ENCODE data around the gene SEC11C. TPM values are rescaled to one million over a fixed set of nuclear protein-coding genes. Genes with fewer than 3 reads are reported as not detected.

The SEC11C gene
- polyA plus RNA-seq, 2 of the 4 experiments (the other 2 are of a cell fraction) = 66.5 to 94.9 TPM

GRCh38 chr18:59109375-59109774 lies 30.3 kb upstream of the SEC11C start:
- 21% methylated on average over 6 of the region's 6 CpGs for WGBS (ENCODE audit: missing lambda C conversion rate)
- CTCF ChIA-PET = interaction anchor here (0.7 kb wide), 1 partner anchor 294 kb away, joined by 4 read pairs; no protein-coding TSS in a partner anchor
- ATAC-seq = no peak

GRCh38 chr18:59114160-59114559 lies 25.5 kb upstream of the SEC11C start:
- CTCF ChIA-PET = no interaction called here
- no peak for FAIRE-seq

More at GRCh38 chr18:59109375-59109774, 30.3 kb upstream of the SEC11C start:
- H3K27ac ChIP-seq = no peak overlapping the region
- FAIRE-seq (no peak), DNase-seq (ENCODE audit: low read depth in 1 of 2, low spot score in 1 of 2) (no peak)
- no peak overlapping the region for H3K4me3 ChIP-seq
- POLR2A ChIA-PET = no interaction called here
- no peak overlapping the region for H3K4me2 ChIP-seq
- H3K9me3 ChIP-seq = no peaks in the 10 kb centered on the region
- no peak for TF ChIP-seq ATOH8 (CRISPR knock-in tag; IDR thresholded peaks at IDR 0.05; ENCODE audit: low read depth)
- no peak for TF ChIP-seq RARB (CRISPR knock-in tag; IDR thresholded peaks at IDR 0.05)
- no peak for TF ChIP-seq KDM5A (IDR thresholded peaks at IDR 0.05)
- TF ChIP-seq FOXS1 (CRISPR knock-in tag; IDR thresholded peaks at IDR 0.05) = no peak
- TF ChIP-seq JUNB (IDR thresholded peaks at IDR 0.05) = no peak
- TF ChIP-seq RCOR1 (IDR thresholded peaks at IDR 0.05; ENCODE audit: low read depth, low read length) = no peak
- TF ChIP-seq PHF8 (IDR thresholded peaks at IDR 0.05; ENCODE audit: borderline replicate concordance, low read depth) = no peak
- no peak for TF ChIP-seq HOXB5 (CRISPR knock-in tag; IDR thresholded peaks at IDR 0.05)
- TF ChIP-seq GATA3 (IDR thresholded peaks at IDR 0.05; ENCODE audit: borderline replicate concordance) = no peak
- no peak for TF ChIP-seq BHLHE40 (IDR thresholded peaks at IDR 0.05; ENCODE audit: low read depth, low read length)
- no peak for TF ChIP-seq SMC3 (IDR thresholded peaks at IDR 0.05)
- no peak for TF ChIP-seq EHF (CRISPR knock-in tag; IDR thresholded peaks at IDR 0.05)
- TF ChIP-seq CEBPB (IDR thresholded peaks at IDR 0.05) = no peak
- TF ChIP-seq RAD21 (conservative IDR thresholded peaks at IDR 0.05 in 1 of 2, IDR thresholded peaks at IDR 0.05 in 1 of 2) = no peak
- H3K4me1 ChIP-seq = no peaks in the 10 kb centered on the region

More at GRCh38 chr18:59114160-59114559, 25.5 kb upstream of the SEC11C start:
- Histone ChIP-seq H3K9me3 (no peaks in the 10 kb centered on the region), H3K4me2 (no peak overlapping the region), H3K27ac (no peak overlapping the region), H3K4me3 (no peak overlapping the region), H3K4me1 (no peaks in the 10 kb centered on the region)
- no peak for DNase-seq (ENCODE audit: low read depth in 1 of 2, low spot score in 1 of 2)
- ATAC-seq = no peak
- TF ChIP-seq CTCF (IDR thresholded peaks at IDR 0.05) (no peak), PHF8 (IDR thresholded peaks at IDR 0.05; ENCODE audit: borderline replicate concordance, low read depth) (no peak), BCL3 (IDR thresholded peaks at IDR 0.05) (no peak), HOXA7 (CRISPR knock-in tag; IDR thresholded peaks at IDR 0.05) (no peak), HES2 (IDR thresholded peaks at IDR 0.05) (no peak), ESRRA (IDR thresholded peaks at IDR 0.05; ENCODE audit: borderline replicate concordance, low read length) (no peak), BHLHE40 (IDR thresholded peaks at IDR 0.05; ENCODE audit: low read depth, low read length) (no peak), HOXB13 (CRISPR knock-in tag; IDR thresholded peaks at IDR 0.05; ENCODE audit: low read depth) (no peak), EHF (CRISPR knock-in tag; IDR thresholded peaks at IDR 0.05) (no peak), CEBPB (IDR thresholded peaks at IDR 0.05) (no peak), ZFP36 (IDR thresholded peaks at IDR 0.05; ENCODE audit: borderline replicate concordance, partially characterized antibody) (no peak), RNF2 (IDR thresholded peaks at IDR 0.05; ENCODE audit: borderline replicate concordance, low read depth) (no peak), ATOH8 (CRISPR knock-in tag; IDR thresholded peaks at IDR 0.05; ENCODE audit: low read depth) (no peak)
- POLR2A ChIA-PET = no interaction called here
